Forelimb muscle (tissue), 1 donor: ENCODE measurements around the gene ACRBP. TPM values are rescaled to one million over a fixed set of nuclear protein-coding genes. Genes with fewer than 3 reads are reported as not detected.

Experiments
- polyA plus RNA-seq: library from polyadenylated mRNA; unstranded; fragments of 120-200 nt; gene quantifications from one replicate; pipeline ENCODE4 v1.2.1, GENCODE V29; 2013; ENCODE audit not compliant: insufficient read length

ACRBP gene
- polyA plus RNA-seq, 1 donor: 2.0 TPM

Other genes with a start within 250 kb of the ACRBP start
- 1.5 TPM for gene CD27, start 202.5 kb downstream of the ACRBP start, polyA plus RNA-seq
- gene TAPBPL, start 195.4 kb downstream of the ACRBP start, polyA plus RNA-seq: 8.0 TPM
- 9.7 TPM for gene VAMP1, start 176.8 kb downstream of the ACRBP start, polyA plus RNA-seq
- gene MRPL51, start 154.2 kb downstream of the ACRBP start, polyA plus RNA-seq: 111 TPM
- gene NCAPD2, start 153.3 kb downstream of the ACRBP start, polyA plus RNA-seq: 32.0 TPM
- 5,430 TPM for gene GAPDH, start 112.9 kb downstream of the ACRBP start, polyA plus RNA-seq
- 34.7 TPM for gene IFFO1, start 91.4 kb downstream of the ACRBP start, polyA plus RNA-seq
- gene NOP2, start 79.1 kb downstream of the ACRBP start, polyA plus RNA-seq: 26.0 TPM
- gene CHD4, start 40.1 kb downstream of the ACRBP start, polyA plus RNA-seq: 158 TPM
- gene LPAR5, start 11.5 kb downstream of the ACRBP start, polyA plus RNA-seq: 1.1 TPM
- 46.6 TPM for gene ING4, start 15.7 kb upstream of the ACRBP start, polyA plus RNA-seq
- 47.0 TPM for gene ZNF384, start 41.9 kb upstream of the ACRBP start, polyA plus RNA-seq
- gene PIANP, start 53.4 kb upstream of the ACRBP start, polyA plus RNA-seq: 3.2 TPM
- 63.3 TPM for gene COPS7A, start 76.6 kb upstream of the ACRBP start, polyA plus RNA-seq
- gene MLF2, start 105.7 kb upstream of the ACRBP start, polyA plus RNA-seq: 130 TPM
- gene PTMS, start 118.9 kb upstream of the ACRBP start, polyA plus RNA-seq: 373 TPM
- gene LAG3, start 125.1 kb upstream of the ACRBP start, polyA plus RNA-seq: 0.70 TPM
- gene CD4, start 142.1 kb upstream of the ACRBP start, polyA plus RNA-seq: 5.6 TPM
- gene GPR162, start 174.4 kb upstream of the ACRBP start, polyA plus RNA-seq: 16.8 TPM
- gene P3H3, start 181.0 kb upstream of the ACRBP start, polyA plus RNA-seq: 40.3 TPM
- gene GNB3, start 193.5 kb upstream of the ACRBP start, polyA plus RNA-seq: 32.4 TPM
- gene CDCA3, start 203.9 kb upstream of the ACRBP start, polyA plus RNA-seq: 17.5 TPM
- 62.2 TPM for gene USP5, start 204.7 kb upstream of the ACRBP start, polyA plus RNA-seq
- 1,115 TPM for gene TPI1, start 220.1 kb upstream of the ACRBP start, polyA plus RNA-seq
- gene SPSB2, start 225.9 kb upstream of the ACRBP start, polyA plus RNA-seq: 8.9 TPM